ENCODE measurements around the gene PPP6R3. TPM values are rescaled to one million over a fixed set of nuclear protein-coding genes. Genes with fewer than 3 reads are reported as not detected.

The PPP6R3 gene
- total and polyA plus RNA-seq, 10 of the 15 experiments (the other 5 are each of a cell fraction or from before 2014, with no cell fraction given) = 12.4 to 123 (median 74.1) TPM

- TF ChIP-seq ZBTB40 (IDR thresholded peaks at IDR 0.05; ENCODE audit: borderline replicate concordance) (peak; percentile 72; the same call in 1 of the 2 replicates), EGR1 (IDR thresholded peaks at IDR 0.05; ENCODE audit: borderline replicate concordance in 1 of 2, low read depth in 2 of 2, low read length in 2 of 2) (peak in 1 of 2 experiments; percentile 89; a peak in 2 of 3 replicates), NR2C2 (IDR thresholded peaks at IDR 0.05; ENCODE audit: borderline replicate concordance, control insufficient read depth, insufficient read length, low read depth) (no peak), SUZ12 (IDR thresholded peaks at IDR 0.05; ENCODE audit: unreplicated experiment) (no peak), MXI1 (IDR thresholded peaks at IDR 0.05; ENCODE audit: low read depth, low read length) (peak; percentile 57; the same call in 1 of the 2 replicates), CHD2 (IDR thresholded peaks at IDR 0.05; ENCODE audit: borderline replicate concordance, low read depth, low read length) (peak; percentile 82; the same call in 1 of the 2 replicates), TCF12 (IDR thresholded peaks at IDR 0.05; ENCODE audit: low read depth, low read length) (no peak), POLR2AphosphoS2 (IDR thresholded peaks at IDR 0.05; ENCODE audit: low read depth, low read length) (no peak), MTA2 (IDR thresholded peaks at IDR 0.05; ENCODE audit: low read depth) (peak; percentile 30; the same call in 1 of the 2 replicates), HDAC6 (IDR thresholded peaks at IDR 0.05; ENCODE audit: unreplicated experiment) (no peak), RELB (IDR thresholded peaks at IDR 0.05; ENCODE audit: low read depth) (peak; percentile 41; the same call in 1 of the 2 replicates), EP300 (IDR thresholded peaks at IDR 0.05; ENCODE audit: borderline replicate concordance in 1 of 2, control insufficient read depth in 1 of 2, low read depth in 2 of 2, low read length in 2 of 2) (peak in 1 of 2 experiments; percentile 70; a peak in 2 of 4 replicates), CUX1 (IDR thresholded peaks at IDR 0.05; ENCODE audit: insufficient replicate concordance, low read depth, low read length) (peak; percentile 53), RBBP5 (conservative IDR thresholded peaks at IDR 0.05) (no peak), IKZF1 (conservative IDR thresholded peaks at IDR 0.05) (peak; percentile 71), TBL1XR1 (IDR thresholded peaks at IDR 0.05; ENCODE audit: low read depth, low read length) (0 out of 2 replicates have a peak, but pooled peaks have one; percentile 58)
Measured at GRCh38 chr11:68459886-68460740, 439 bp upstream of the PPP6R3 start (continued).
